GM19468 (cell line): ENCODE data around the gene SMO.
"Not testable (repeated sequence)": the region's sequence is repeated elsewhere in the genome, so short reads cannot be mapped to it uniquely, and the experiment has no call there.

Experiments
- ATAC-seq: cut with Tn5 transposase; IDR thresholded peaks from one replicate; pipeline ENCODE4 v1.9.1; 2021; ENCODE audit warnings: mild to moderate bottlenecking, moderate library complexity, moderate number of reproducible peaks; ENCODE audit not compliant: unreplicated experiment; ENCODE audit errors: extremely low read depth

Gene SMO

DNA sequence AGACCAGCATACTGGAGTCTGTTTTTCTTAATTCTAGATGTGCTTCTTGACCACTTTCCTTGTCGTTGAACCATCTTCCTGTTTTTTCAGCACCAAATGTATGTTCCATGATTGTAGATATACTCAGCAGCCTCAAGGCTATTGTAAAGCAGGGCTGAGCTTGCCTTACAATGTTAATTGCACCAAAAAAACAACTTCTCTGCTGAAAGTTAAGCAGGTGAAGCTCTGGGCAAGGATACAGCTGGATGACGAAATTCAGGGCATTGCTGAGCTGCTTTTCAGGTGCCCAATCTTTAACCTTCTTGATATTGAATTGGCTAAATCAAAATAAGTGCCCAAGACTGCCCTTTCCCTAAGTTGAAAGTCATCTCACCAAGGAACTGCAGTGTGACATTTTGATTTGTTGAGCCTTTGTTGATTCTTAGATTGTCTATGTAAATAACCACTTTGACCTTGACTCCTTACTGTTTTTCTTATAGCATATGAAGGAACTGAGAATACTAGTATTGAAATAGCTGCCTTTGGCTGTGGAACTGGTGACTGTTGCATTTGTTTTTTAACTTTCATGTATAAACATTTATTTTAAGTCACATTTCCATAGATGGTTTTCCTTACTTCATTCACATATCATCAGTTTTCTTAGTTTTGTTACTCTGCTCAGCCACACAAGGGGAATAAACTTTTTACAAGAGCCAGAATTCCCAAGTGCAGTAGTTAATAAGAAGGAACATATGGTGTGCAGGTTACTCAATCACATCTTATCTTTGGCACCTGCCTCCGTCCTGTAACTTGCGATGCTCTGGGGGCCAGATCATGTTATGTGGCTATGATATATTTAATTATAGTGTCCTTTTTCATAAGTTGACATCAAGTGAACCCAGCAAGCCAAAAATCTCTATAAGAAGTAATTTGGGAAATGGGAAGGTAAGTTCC lies 39.5 kb downstream of the SMO start:
- no peak for ATAC-seq

DNA sequence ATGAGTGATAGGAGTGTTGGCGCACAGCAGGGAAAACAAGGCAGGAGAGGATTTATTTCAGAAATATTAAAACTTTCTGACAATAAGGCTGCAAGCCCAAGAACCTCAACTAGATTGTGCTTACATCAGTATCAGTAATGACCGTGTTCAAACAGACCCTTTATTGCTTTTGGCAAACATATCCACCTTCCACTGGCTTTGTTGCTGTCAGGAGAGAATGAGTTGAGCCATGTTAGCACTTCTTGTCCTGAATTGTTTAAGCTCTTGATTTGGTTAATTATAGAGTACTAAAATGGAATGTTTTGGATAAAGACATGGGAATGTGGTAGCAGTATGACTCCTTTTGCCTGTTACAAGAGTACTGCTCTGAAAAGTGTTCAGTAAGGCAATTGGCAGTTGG lies 40.2 kb downstream of the SMO start:
- ATAC-seq = no peak

DNA sequence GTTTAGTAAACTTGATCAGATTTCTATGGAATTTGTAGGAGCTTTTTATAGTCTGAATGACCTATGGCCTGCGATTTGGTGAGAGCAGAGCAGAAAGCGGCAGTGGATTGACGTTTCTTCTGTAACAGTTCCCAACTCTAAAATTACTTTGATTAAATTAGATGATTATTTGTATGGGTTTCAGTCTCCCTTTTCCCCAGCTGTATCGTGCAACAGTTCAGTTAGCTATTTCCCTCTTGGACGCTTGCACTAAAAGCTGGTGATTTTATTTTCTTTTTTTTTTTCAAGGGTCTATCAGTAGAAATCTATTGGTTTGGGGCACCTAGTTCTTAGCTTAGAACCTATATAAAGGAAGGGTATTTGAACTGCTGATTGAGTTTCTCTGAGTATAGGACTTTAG lies 43.2 kb downstream of the SMO start:
- no peak for ATAC-seq

DNA sequence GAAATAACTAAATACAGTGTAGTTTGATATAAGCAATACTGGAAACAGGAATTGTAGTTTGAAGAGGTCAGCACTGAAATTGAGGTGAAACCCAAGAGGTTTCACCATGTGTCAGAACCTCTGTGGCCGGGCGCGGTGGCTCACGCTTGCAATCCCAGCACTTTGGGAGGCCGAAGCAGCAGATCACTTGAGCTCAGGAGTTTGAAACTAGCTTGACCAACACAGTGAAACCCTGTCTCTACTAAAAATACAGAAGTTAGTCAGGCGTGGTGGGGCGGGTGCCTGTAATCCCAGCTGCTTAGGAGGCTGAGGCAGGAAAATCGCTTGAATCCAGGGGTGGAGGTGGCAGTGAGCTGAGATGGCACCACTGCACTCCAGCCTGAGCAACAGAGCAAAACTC lies 50.1 kb downstream of the SMO start:
- no peak for ATAC-seq

DNA sequence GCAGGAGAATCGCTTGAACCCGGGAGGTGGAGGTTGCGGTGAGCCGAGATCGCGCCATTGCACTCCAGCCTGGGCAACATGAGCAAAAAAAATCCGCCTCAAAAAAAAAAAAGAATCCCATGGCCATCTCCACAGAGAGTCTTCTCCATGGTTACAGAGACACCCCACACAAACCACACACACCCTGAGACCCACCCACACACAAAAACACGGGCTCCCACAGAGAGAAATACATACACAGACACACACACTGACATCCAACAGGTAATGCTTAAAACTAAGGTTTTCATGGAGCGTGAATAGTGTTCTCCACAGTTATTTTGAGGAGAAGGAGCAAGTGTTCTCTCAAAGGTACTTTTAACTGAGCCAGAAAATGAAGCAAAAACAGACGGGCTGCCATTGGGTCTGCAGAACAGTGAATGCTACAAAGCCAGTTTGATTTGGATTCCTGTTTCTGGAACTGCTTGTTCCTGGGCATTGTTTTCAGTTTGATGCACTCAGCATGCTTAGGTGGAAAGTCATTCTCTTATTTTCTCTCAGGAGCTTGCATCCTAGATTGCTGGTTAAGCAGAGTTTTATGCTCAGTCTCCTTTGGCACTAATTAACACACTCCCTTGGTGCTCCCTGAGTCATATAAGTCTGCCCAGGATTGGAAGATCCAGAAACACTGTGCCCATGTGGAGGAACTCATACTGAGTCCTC lies 51.8 kb downstream of the SMO start:
- ATAC-seq = no peak

DNA sequence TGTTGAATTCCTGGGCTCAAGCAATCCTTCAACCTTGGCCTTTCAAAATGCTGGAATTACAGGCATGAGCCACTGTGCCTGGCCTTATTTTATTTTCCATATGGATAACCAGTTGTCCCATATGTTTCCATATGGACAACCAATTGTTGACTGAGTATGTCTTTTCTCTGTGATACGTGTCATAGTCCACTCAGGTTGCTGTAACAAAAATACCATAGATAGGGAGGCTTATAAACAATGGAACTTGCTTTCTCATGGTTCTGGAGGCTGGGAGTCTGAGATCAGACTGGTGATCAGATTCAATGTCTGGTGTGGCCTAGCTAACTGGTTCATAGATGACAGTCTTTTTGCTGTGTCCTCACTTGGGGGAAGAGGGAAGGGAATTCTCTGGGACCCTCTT lies 55.8 kb downstream of the SMO start:
- no peak for ATAC-seq

DNA sequence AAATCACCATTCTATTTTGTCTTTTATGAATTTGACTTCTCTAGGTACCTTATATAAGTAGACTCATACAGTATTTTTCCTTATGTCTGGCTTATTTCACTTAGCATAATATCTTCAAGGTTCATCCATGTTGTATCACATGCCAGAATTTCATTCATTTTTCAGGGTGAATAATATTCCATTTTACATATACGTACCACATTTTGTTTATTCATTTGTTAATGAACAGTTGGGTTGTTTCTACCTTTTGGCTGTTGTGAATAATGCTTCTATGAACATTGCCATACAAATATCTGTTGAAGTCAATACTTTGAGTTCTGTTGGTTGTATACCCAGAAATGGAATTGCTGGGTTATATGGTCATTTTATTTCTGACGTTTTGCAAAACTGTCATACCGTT lies 57.1 kb downstream of the SMO start:
- ATAC-seq = no peak

DNA sequence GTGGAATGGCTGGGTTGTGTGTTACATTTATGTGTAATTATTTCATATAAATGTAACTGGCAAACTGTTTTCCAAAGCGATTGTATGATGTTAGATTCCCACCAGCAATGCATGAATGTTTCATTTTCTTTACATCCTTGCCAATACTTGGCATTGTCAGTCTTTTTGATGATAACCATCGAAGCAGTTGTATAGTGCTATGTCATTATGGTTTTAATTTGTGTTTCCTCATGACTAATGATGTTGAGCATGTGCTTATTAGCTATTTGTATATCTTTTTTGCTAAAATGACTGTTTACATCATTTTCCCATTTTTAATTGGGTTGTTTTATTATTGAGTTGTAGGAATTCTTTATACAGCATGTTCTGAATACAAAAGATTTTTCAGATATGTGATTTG lies 58.7 kb downstream of the SMO start:
- no peak for ATAC-seq

DNA sequence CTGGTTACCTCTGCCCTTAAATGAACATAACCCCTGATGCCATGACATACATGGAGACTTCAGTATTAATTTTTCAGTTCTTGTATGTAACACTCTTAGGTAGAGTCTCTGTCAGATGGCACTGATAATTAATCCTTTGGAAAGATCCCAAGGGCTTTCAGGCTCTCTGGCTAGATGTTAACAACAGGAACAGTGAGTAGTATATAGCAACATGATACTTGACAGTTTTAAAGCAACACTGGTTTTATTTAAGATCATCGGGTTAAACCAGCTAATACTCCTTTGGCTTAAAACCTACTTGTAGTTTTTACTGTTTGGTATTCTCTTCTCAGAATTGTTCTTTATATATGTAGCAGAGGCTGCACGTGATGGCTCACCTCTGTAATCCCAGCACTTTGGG lies 63.7 kb downstream of the SMO start:
- no peak for ATAC-seq

DNA sequence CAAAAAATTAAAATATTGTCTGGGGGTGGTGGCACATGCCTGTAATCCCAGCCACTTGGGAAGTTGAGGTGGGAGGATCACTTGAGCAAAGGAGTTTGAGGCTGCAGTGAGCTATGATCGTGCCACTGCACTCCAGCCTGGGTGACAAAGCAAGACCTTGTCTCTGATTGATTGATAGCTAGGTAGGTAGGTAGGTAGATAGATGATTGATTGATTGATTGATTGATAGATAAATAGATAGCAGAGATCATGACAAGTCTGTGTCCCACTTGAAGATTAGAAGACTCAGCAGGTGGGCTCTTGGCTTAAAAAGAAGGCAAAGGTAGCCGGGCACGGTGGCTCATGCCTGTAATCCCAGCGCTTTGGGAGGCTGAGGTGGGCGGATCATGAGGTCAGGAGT lies 64.2 kb downstream of the SMO start:
- ATAC-seq = not testable (repeated sequence)

DNA sequence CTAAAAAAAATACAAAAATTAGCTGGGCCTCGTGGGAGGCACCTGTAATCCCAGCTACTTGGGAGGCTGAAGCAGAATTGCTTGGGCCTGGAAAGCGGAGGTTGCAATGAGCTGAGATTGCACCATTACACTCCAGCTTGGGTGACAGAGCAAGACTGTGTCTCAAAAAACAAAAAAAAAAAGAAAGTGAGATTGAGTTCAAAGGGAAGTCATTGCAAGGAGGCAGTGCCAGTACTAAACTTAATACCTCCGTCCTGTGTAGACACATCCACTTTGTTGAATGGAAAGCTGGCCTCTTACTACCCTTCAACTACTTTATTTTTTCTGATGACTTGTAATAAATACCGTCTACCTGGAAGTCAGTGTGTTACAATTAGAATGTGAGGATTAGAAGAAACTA lies 67.4 kb downstream of the SMO start:
- no peak for ATAC-seq

DNA sequence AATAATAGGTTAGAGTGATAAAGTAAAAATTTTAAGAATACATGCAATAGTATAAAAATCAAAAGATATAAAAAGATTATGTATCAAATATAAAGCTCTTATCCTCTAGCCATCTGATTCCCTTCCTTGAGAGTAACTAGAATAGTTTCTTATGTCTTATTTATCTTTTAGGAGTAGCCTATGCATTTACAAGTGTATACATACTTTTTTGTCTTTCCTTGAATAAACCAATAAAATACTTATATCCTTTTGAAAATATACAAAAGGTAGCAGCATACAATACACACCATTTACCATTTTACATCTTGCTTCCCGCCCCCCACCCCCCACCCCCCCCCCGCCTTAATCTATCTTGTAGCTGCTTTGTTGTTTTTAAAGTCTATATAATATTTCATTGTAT lies 67.8 kb downstream of the SMO start:
- no peak for ATAC-seq

DNA sequence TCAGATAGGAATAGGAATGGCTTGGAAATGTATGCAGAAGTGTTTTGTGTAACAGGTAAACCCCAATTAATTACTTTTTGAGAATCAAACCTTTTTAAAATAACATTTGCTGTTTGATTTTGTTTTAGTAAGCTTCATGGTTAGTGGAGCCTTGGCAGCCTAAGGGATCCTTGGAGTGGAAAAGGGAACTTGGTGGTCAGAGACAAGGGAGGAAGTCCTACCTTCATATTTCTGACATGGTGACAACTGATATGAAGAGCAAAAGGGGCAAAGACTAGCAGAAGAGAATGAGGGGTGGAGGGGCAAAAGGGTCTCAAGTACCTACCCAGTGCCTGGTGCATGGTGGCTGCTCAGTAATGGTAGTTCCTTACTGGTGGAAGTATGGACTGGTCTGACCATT lies 68.7 kb downstream of the SMO start:
- no peak for ATAC-seq

DNA sequence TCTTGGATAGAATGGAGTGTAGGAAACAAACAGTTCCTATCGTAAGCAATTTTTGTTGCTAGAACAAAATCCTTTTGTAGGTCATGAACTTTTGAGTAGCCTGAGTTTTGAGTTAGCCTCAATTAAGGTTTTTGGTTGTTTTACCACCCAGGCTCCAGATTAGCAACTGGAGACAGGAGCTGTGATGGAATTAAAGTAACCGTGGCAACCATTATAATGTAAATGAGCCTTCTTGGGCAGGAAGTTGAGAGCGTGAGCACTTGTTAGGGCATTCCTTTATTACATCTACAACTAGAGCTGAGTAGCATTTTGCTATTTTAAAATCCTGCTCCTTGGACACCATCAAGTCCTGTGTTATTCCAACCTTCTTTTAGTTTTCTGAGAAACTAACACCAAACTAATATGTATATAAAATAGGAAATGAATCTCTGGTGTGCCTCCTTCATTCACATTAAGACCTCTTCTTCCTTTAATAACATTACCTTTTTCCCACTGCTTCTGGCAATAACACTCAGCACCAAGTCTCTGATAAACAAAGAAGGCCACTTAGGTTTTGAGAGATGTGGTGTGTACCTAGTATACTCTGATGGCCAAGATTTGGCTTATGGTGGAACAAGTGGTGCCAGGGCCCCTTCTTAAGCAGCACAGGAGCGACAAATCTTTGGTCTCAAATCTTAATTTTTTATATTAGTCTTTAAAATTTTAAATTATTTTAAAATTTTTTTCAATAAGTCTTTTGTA lies 70.4 kb downstream of the SMO start:
- no peak for ATAC-seq

DNA sequence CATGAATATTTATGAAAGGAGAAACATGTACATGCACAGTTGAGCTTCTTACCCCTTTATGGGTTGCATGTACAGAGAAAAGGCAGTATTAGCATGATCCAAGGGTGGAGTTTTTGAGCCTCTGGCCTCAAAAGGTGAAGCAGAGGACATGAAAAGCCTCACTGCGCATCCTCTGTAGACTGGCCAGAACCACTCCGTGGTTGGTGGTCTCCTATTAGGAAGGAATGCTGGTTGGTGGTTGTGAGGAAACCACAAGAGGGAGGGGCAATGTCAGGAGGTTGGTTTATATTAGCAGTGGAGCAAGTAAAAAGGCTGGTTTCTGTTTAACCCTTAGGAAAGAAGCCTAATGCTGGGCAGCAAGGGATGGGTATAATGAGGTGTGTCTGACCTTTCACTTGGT lies 73.9 kb downstream of the SMO start:
- no peak for ATAC-seq
